GM23248 (cell line): ENCODE measurements around the gene GGT5. TPM values are rescaled to one million over a fixed set of nuclear protein-coding genes. Genes with fewer than 3 reads are reported as not detected.

Experiments used
- DNase-seq: peaks from one replicate; pipeline ENCODE4 v3.0.0-alpha.2; 2015
- H2AFZ ChIP-seq: fragments of 200-600 bp; sonication (generic); 2 replicates; pipeline ENCODE4 v1.6.1; 2016; ENCODE audit warnings: antibody characterized with exemption
- H3F3A ChIP-seq: fragments of 200-600 bp; sonication (generic); 2 replicates; pipeline ENCODE4 v1.6.1; 2016; ENCODE audit warnings: mild to moderate bottlenecking, antibody characterized with exemption, mixed run types; ENCODE audit not compliant: insufficient read depth
- H3K27ac ChIP-seq: fragments of 200-600 bp; sonication (generic); 2 replicates; pipeline ENCODE4 v1.5.1; 2016; ENCODE audit warnings: mild to moderate bottlenecking
- H3K27me3 ChIP-seq: fragments of 200-600 bp; sonication (generic); replicated peaks from 2 replicates; pipeline ENCODE4 v1.6.1; 2016; ENCODE audit warnings: mild to moderate bottlenecking; ENCODE audit not compliant: insufficient read depth
- H3K36me3 ChIP-seq: fragments of 200-600 bp; sonication (generic); 2 replicates; pipeline ENCODE4 v1.6.1; 2016; ENCODE audit warnings: low read depth, mild to moderate bottlenecking
- H3K4me1 ChIP-seq: fragments of 200-600 bp; sonication (generic); 2 replicates; pipeline ENCODE4 v1.6.1; 2016; ENCODE audit warnings: mild to moderate bottlenecking; ENCODE audit not compliant: insufficient read depth
- H3K4me2 ChIP-seq: fragments of 200-600 bp; sonication (generic); one replicate; pipeline ENCODE4 v1.6.1; 2016; ENCODE audit warnings: mild to moderate bottlenecking; ENCODE audit not compliant: unreplicated experiment
- H3K4me3 ChIP-seq: fragments of 200-600 bp; sonication (generic); 2 replicates; pipeline ENCODE4 v1.5.1; 2016; ENCODE audit warnings: mild to moderate bottlenecking
- H3K79me2 ChIP-seq: fragments of 200-600 bp; sonication (generic); 2 replicates; pipeline ENCODE4 v1.6.1; 2016; ENCODE audit warnings: mild to moderate bottlenecking; ENCODE audit not compliant: insufficient read depth
- H3K9ac ChIP-seq: fragments of 200-600 bp; sonication (generic); 2 replicates; pipeline ENCODE4 v1.6.1; 2016; ENCODE audit warnings: mild to moderate bottlenecking
- H3K9me2 ChIP-seq: fragments of 200-600 bp; sonication (generic); 2 replicates; pipeline ENCODE4 v1.6.1; 2016; ENCODE audit warnings: mixed run types, mild to moderate bottlenecking, moderate library complexity; ENCODE audit not compliant: insufficient read depth
- H3K9me3 ChIP-seq: fragments of 200-600 bp; sonication (generic); one replicate; pipeline ENCODE4 v1.6.1; 2017; ENCODE audit warnings: low read depth
- H4K20me1 ChIP-seq: fragments of 200-600 bp; sonication (generic); 2 replicates; pipeline ENCODE4 v1.6.0; 2016; ENCODE audit not compliant: insufficient read depth
- EZH2 ChIP-seq: fragments of 200-600 bp; sonication (generic); IDR thresholded peaks from 2 replicates; pipeline ENCODE4 v1.6.1; 2018; ENCODE audit warnings: antibody characterized with exemption, mild to moderate bottlenecking; ENCODE audit not compliant: insufficient read depth, poor library complexity, severe bottlenecking
- EZH2phosphoT487 ChIP-seq: fragments of 200-600 bp; sonication (generic); IDR thresholded peaks from 2 replicates; pipeline ENCODE4 v1.6.1; 2018; ENCODE audit warnings: antibody characterized with exemption, moderate library complexity, mild to moderate bottlenecking, low read depth; ENCODE audit not compliant: insufficient read depth
- WGBS, 2 experiments: methylation state at CpG; one replicate each; pipeline ENCODE4 v1.1.6; 2015 to 2017; ENCODE audit warnings: low lambda C conversion rate in 2 of 2, low coverage in 1 of 2; ENCODE audit errors: missing lambda C conversion rate in 2 of 2; 5-methylcytosine and 5-hydroxymethylcytosine counted together
- in situ Hi-C: fragments of 300-500 bp; cut with MboI; formaldehyde crosslinking; loops from 2 replicates; pipeline ENCODE4 v1.15.0; 2020
- polyA plus RNA-seq: library from polyadenylated mRNA; unstranded; fragments of >200 nt; fragmentation: Nextera tagmentation; extraction: Ambion mirVana; gene quantifications from 2 replicates; pipeline ENCODE4 v1.2.1, GENCODE V29; 2016
- total RNA-seq: library from RNA; depleted of rRNA; stranded (reverse); fragments of >200 nt; shearing (Covaris generic); gene quantifications from 2 replicates; pipeline ENCODE4 v1.2.3, GENCODE V29; 2014

GGT5 gene
- total and polyA plus RNA-seq, 2 experiments from 2014 or later: 1.3 to 5.1 TPM

GRCh38 chr22:24181088-24181995 is 63.5 kb downstream of the GGT5 start, which contains the start of gene SUSD2:
SUSD2 (plus strand) TSS chr22:24181487; CDS start chr22:24181520, 33 bp downstream.
- Histone ChIP-seq H4K20me1 (no peaks in the 10 kb centered on the region), H3K79me2 (no peaks in the 10 kb centered on the region), H3K9me2 (no peaks in the 10 kb centered on the region), H3K4me1 (no peaks in the 10 kb centered on the region), H3F3A (no peaks in the 10 kb centered on the region), H3K9ac (no peak within 1 kb of the TSS), H3K27me3 (no peaks in the 10 kb centered on the region), H3K4me2 (no peak within 1 kb of the TSS), H3K36me3 (no peaks in the 10 kb centered on the region), H3K4me3 (no peak within 1 kb of the TSS), H3K27ac (no peak within 1 kb of the TSS), H2AFZ (no peak within 1 kb of the TSS), H3K9me3 (no peaks in the 10 kb centered on the region)
- in situ Hi-C loops: no loop called here
- TF ChIP-seq EZH2 (no peak), EZH2phosphoT487 (no peak)
- no peak for DNase-seq
- WGBS, 2 experiments: 68 to 70% methylated on average over 20 to 27 of the region's 35 CpGs

- in situ Hi-C loops: no loop called here
- no peaks in the 10 kb centered on the region for H3K36me3 ChIP-seq
- H3K4me1 ChIP-seq: no peaks in the 10 kb centered on the region
- no peaks in the 10 kb centered on the region for H3K27me3 ChIP-seq
- H2AFZ ChIP-seq: no peak overlapping the region
- 72 to 74% methylated on average over 15 to 16 of the region's 16 CpGs for WGBS, 2 experiments
- H3K9me3 ChIP-seq: no peaks in the 10 kb centered on the region
- no peak overlapping the region for H3K4me2 ChIP-seq
- H3K27ac ChIP-seq: no peak overlapping the region
- no peak overlapping the region for H3K4me3 ChIP-seq
- TF ChIP-seq EZH2phosphoT487 (no peak), EZH2 (no peak)
- H3F3A ChIP-seq: no peaks in the 10 kb centered on the region
- H3K9ac ChIP-seq: no peak overlapping the region
- no peaks in the 10 kb centered on the region for H4K20me1 ChIP-seq
- H3K79me2 ChIP-seq: no peaks in the 10 kb centered on the region
- DNase-seq: no peak
- no peaks in the 10 kb centered on the region for H3K9me2 ChIP-seq
Measured at GRCh38 chr22:24180316-24181087, 64.4 kb downstream of the GGT5 start.

- 80 to 82% methylated on average over 16 to 17 of the region's 17 CpGs for WGBS, 2 experiments
- in situ Hi-C loops: no loop called here
- H4K20me1 ChIP-seq: no peaks in the 10 kb centered on the region
Measured at GRCh38 chr22:24179478-24180210, 65.2 kb downstream of the GGT5 start.

More at GRCh38 chr22:24179478-24180210, 65.2 kb downstream of the GGT5 start:
- no peak overlapping the region for H2AFZ ChIP-seq
- no peaks in the 10 kb centered on the region for H3K9me3 ChIP-seq
- H3F3A ChIP-seq: no peaks in the 10 kb centered on the region
- no peak for TF ChIP-seq EZH2phosphoT487
- TF ChIP-seq EZH2: no peak
- no peak overlapping the region for H3K27ac ChIP-seq
- no peak overlapping the region for H3K4me2 ChIP-seq
- no peaks in the 10 kb centered on the region for H3K36me3 ChIP-seq
- no peaks in the 10 kb centered on the region for H3K9me2 ChIP-seq
- H3K4me3 ChIP-seq: no peak overlapping the region
- H3K4me1 ChIP-seq: no peaks in the 10 kb centered on the region
- H3K27me3 ChIP-seq: no peaks in the 10 kb centered on the region
- H3K79me2 ChIP-seq: no peaks in the 10 kb centered on the region
- no peak for DNase-seq
- no peak overlapping the region for H3K9ac ChIP-seq
